Kidney (tissue), 14 donors: ENCODE data around the gene LDLRAD4. TPM values are rescaled to one million over a fixed set of nuclear protein-coding genes. Genes with fewer than 3 reads are reported as not detected.

Source experiments
- DNase-seq, 5 donors: peaks; one replicate each; pipeline ENCODE4 v3.0.0-alpha.2; 2013 to 2020
- FAIRE-seq: peaks from 2 replicates; lab custom pipeline; 2012; peaks lifted over from hg19 to GRCh38; lab: Jason Lieb, UNC
- H3K27ac ChIP-seq, 2 donors: one replicate each; pipeline ENCODE4 v1.7.0; 2013; ENCODE audit warnings: low read depth in 2 of 2, low read length in 2 of 2, inconsistent platforms in 1 of 2
- H3K27me3 ChIP-seq: one replicate; pipeline ENCODE4 v1.7.1; 2013; ENCODE audit warnings: low read length, inconsistent platforms; ENCODE audit not compliant: control insufficient read depth, insufficient read depth
- H3K36me3 ChIP-seq, 3 donors: one replicate each; pipeline versions ENCODE4 v1.7.0 to v1.7.1; 2013; ENCODE audit warnings: low read length in 3 of 3, control low read depth in 1 of 3, inconsistent platforms in 1 of 3; ENCODE audit not compliant: insufficient read depth in 3 of 3, control insufficient read depth in 2 of 3
- H3K4me1 ChIP-seq, 3 donors: one replicate each; pipeline versions ENCODE4 v1.7.0 to v1.7.1; 2013; ENCODE audit warnings: low read length in 3 of 3, inconsistent platforms in 1 of 3, low read depth in 1 of 3; ENCODE audit not compliant: control insufficient read depth in 2 of 3, insufficient read depth in 2 of 3
- H3K4me3 ChIP-seq, 3 donors: one replicate each; pipeline versions ENCODE4 v1.7.0 to v1.8.1; 2013; ENCODE audit warnings: low read length in 3 of 3, control low read depth in 1 of 3, inconsistent platforms in 1 of 3
- H3K9ac ChIP-seq, 3 donors: one replicate each; pipeline versions ENCODE4 v1.7.0 to v1.7.1; 2013; ENCODE audit warnings: low read length in 3 of 3, control low read depth in 1 of 3, inconsistent platforms in 1 of 3
- H3K9me3 ChIP-seq, 3 donors: one replicate each; pipeline versions ENCODE4 v1.7.0 to v1.7.1; 2013; ENCODE audit warnings: low read length in 3 of 3, control low read depth in 1 of 3, inconsistent platforms in 1 of 3; ENCODE audit not compliant: control insufficient read depth in 2 of 3, insufficient read depth in 1 of 3
- intact Hi-C: fragments of 100-400 bp; cut with DNase I; formaldehyde crosslinking; loops from one replicate; pipeline ENCODE4 v1.11.1; 2022
- polyA plus RNA-seq: library from polyadenylated mRNA; stranded (reverse); fragments of 350-450 nt; fragmentation: Illumina TruSeq; extraction: RNeasy Lipid Tissue Mini Kit (QIAGEN cat#74804); gene quantifications from one replicate; pipeline ENCODE4 v1.2.3, GENCODE V29; 2014; ENCODE audit warnings: low read depth, low replicate concordance; ENCODE audit not compliant: insufficient read depth
- total RNA-seq: library from RNA; stranded (reverse); fragmentation: NEBNext Ultra II Directional; extraction: Animal tissue kit (Norgen Biotek cat#: 25700); gene quantifications from one replicate; pipeline ENCODE4 v1.2.1, GENCODE V29; 2021
- TF ChIP-seq, protein P1 (sequence below): IDR thresholded peaks from 3 replicates; pipeline ENCODE4 v1.5.1; 2012; ENCODE audit warnings: mild to moderate bottlenecking, moderate library complexity, borderline replicate concordance; ENCODE audit not compliant: insufficient read depth; ENCODE audit errors: extremely low read depth
- donor health status: control.
- donor health status: control.
- donor health status: control.
- donor health status: control.
- donor health status: control.
- donor health status: DM: yes; HTN: yes; CAD: no.
- donor health status: Normal renal cell carcinoma (clear cell type).

Gene LDLRAD4
- total and polyA plus RNA-seq, 2 donors from 2014 or later = 2.3 to 42.3 TPM

DNA sequence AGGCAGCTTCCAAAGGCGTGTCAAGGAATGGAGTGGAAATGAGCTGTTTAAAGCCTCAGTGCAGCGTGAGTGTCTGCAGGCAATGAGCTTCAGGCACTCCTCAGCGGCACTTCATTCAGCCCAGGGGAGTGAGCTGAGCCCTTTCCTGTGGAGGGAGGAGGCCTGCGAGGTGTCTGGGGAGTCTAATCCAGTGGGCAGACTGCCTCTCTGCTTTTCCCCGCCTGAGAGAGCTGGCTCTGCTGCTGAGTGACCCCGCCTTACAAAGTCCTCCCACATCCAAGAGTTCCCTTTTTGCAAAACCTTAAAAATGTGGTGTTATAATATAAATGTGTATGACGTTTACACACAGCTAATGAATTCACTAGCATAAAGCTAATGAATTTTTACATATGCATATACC lies 7.0 kb upstream of the LDLRAD4 start:
- no peaks in the 10 kb centered on the region for H3K4me1 ChIP-seq
- no peak overlapping the region for H3K9ac ChIP-seq
- no peak overlapping the region for H3K4me3 ChIP-seq
- intact Hi-C loops = loop anchor here (10.0 kb wide), 1 partner anchor 323 kb away; no protein-coding TSS in a partner anchor
- H3K27me3 ChIP-seq = no peaks in the 10 kb centered on the region
- no peak for DNase-seq
- no peaks in the 10 kb centered on the region for H3K36me3 ChIP-seq
- no peak for FAIRE-seq
- TF ChIP-seq, protein P1, sequence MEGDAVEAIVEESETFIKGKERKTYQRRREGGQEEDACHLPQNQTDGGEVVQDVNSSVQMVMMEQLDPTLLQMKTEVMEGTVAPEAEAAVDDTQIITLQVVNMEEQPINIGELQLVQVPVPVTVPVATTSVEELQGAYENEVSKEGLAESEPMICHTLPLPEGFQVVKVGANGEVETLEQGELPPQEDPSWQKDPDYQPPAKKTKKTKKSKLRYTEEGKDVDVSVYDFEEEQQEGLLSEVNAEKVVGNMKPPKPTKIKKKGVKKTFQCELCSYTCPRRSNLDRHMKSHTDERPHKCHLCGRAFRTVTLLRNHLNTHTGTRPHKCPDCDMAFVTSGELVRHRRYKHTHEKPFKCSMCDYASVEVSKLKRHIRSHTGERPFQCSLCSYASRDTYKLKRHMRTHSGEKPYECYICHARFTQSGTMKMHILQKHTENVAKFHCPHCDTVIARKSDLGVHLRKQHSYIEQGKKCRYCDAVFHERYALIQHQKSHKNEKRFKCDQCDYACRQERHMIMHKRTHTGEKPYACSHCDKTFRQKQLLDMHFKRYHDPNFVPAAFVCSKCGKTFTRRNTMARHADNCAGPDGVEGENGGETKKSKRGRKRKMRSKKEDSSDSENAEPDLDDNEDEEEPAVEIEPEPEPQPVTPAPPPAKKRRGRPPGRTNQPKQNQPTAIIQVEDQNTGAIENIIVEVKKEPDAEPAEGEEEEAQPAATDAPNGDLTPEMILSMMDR = no peak
- no peak overlapping the region for H3K27ac ChIP-seq
- no peaks in the 10 kb centered on the region for H3K9me3 ChIP-seq

DNA sequence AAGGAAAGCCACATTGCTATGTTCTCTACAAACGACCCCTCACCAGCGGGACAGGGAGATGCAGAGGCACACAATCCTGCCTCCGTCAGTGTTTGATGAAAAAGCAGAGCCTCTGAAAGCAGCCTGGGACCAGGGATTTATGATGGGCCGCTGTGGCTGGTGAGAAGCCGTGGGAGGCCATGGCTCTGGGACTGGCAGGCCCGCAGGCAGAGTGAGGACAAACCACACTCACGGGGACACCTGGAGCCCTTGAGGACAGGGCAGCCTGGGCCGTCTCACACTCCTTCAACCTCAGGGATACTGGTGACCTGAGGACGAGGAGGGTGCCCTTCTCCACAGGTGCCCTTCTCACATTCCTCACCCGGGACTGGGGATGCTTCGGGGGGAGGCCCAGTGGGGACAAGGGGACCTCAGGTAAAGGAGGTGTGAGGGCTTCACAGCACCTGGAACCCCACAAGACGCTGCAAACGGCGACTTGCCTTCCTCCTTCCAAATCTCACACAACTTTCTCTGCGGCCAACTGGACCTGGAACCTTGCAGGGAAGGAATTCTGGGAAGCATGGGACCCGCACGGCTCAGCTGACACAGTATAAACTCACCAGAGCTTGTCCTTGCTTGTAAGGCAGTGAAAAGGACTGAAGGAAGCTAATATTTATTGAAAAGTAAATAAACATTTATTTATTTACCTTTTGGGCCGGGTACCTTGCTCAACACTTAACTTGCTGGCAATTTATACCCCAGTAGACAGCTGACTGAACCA lies 5.3 kb upstream of the LDLRAD4 start:
- Histone ChIP-seq H3K36me3 (no peaks in the 10 kb centered on the region), H3K27me3 (no peaks in the 10 kb centered on the region), H3K9me3 (no peaks in the 10 kb centered on the region), H3K4me3 (no peak overlapping the region), H3K4me1 (peaks cover 0 to 3% (median 0%) of the 10 kb centered on the region in 3 donors), H3K27ac (no peak overlapping the region), H3K9ac (no peak overlapping the region)
- intact Hi-C loops = loop anchor here (10.0 kb wide), 1 partner anchor 322 kb away; no protein-coding TSS in a partner anchor
- FAIRE-seq = no peak
- DNase-seq = no peak
- TF ChIP-seq, protein P1 = no peak

DNA sequence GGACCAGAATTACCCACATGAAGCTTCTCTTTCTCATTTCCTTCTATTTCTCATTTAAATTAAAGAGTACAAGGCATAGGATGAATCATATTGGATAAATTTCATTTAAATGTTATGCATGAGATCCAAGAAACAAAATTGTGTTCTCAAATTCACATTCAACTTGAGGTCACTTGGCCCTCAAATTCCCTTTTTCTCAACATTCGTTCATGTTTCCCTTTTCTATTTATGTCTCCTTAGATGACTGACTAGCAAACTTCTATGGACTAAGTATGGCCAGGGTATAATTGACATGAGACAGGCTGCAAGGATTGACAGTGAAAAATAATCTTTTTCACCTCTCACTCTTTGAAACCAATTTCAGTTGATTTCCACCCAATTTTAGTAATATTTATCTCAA lies 4.0 kb upstream of the LDLRAD4 start:
- TF ChIP-seq, protein P1 = no peak
- Histone ChIP-seq H3K4me3 (no peak overlapping the region), H3K27ac (no peak overlapping the region), H3K9me3 (no peaks in the 10 kb centered on the region), H3K27me3 (no peaks in the 10 kb centered on the region), H3K4me1 (peaks cover 0 to 6% (median 0%) of the 10 kb centered on the region in 3 donors), H3K36me3 (no peaks in the 10 kb centered on the region), H3K9ac (no peak overlapping the region)
- FAIRE-seq (no peak), DNase-seq (no peak)
- intact Hi-C loops = loop anchor here (10.0 kb wide), 1 partner anchor 320 kb away; no protein-coding TSS in a partner anchor
